Osteocyte (in vitro differentiated cells): ENCODE measurements around the gene RPTOR. TPM values are rescaled to one million over a fixed set of nuclear protein-coding genes. Genes with fewer than 3 reads are reported as not detected.

Source experiments
- DNase-seq: peaks from one replicate; pipeline ENCODE4 v3.0.0; 2021; ENCODE audit warnings: mixed read lengths; ENCODE audit not compliant: unreplicated experiment; ENCODE audit errors: extremely low spot score
- H3K27ac Mint-ChIP-seq: one replicate; pipeline ENCODE4 v1.8.0; 2021; ENCODE audit warnings: mild to moderate bottlenecking, mixed read lengths; ENCODE audit not compliant: unreplicated experiment
- H3K27me3 Mint-ChIP-seq: one replicate; pipeline ENCODE4 v1.8.0; 2021; ENCODE audit warnings: mixed read lengths; ENCODE audit not compliant: unreplicated experiment
- H3K36me3 Mint-ChIP-seq: one replicate; pipeline ENCODE4 v1.8.0; 2021; ENCODE audit warnings: mixed read lengths; ENCODE audit not compliant: unreplicated experiment
- H3K4me1 Mint-ChIP-seq: one replicate; pipeline ENCODE4 v1.8.0; 2021; ENCODE audit warnings: mixed read lengths; ENCODE audit not compliant: unreplicated experiment
- H3K4me3 Mint-ChIP-seq: one replicate; pipeline ENCODE4 v1.8.0; 2021; ENCODE audit warnings: mild to moderate bottlenecking, moderate library complexity, mixed read lengths; ENCODE audit not compliant: unreplicated experiment
- H3K9me3 Mint-ChIP-seq: one replicate; pipeline ENCODE4 v1.8.0; 2021; ENCODE audit warnings: mixed read lengths; ENCODE audit not compliant: unreplicated experiment
- CTCF ChIP-seq: fragments of 200-600 bp; sonication (generic); IDR thresholded peaks from 2 replicates; pipeline ENCODE4 v1.5.0; 2021; ENCODE audit warnings: antibody characterized with exemption, mild to moderate bottlenecking, moderate library complexity
- total RNA-seq: library from RNA; stranded (reverse); gene quantifications from 2 replicates; pipeline ENCODE4 v1.2.1, GENCODE V29; 2021

RPTOR gene
- total RNA-seq, 1 donor from 2014 or later: 36.0 TPM

GRCh38 chr17:80565343-80566053 is 20.9 kb downstream of the RPTOR start:
- Mint-ChIP-seq H3K27ac (peak overlapping the region; percentile 7), H3K9me3 (no peaks in the 10 kb centered on the region), H3K4me3 (no peak overlapping the region), H3K36me3 (no peaks in the 10 kb centered on the region), H3K27me3 (no peaks in the 10 kb centered on the region), H3K4me1 (peaks cover 35% of the 10 kb centered on the region)
- TF ChIP-seq CTCF: no peak
- DNase-seq: no peak

GRCh38 chr17:80566054-80566400 is 21.4 kb downstream of the RPTOR start:
- no peak for DNase-seq
- TF ChIP-seq CTCF: no peak
- no peaks in the 10 kb centered on the region for H3K27me3 Mint-ChIP-seq
- H3K9me3 Mint-ChIP-seq: no peaks in the 10 kb centered on the region
- H3K36me3 Mint-ChIP-seq: no peaks in the 10 kb centered on the region
- H3K27ac Mint-ChIP-seq: peak overlapping the region; percentile 7
- no peak overlapping the region for H3K4me3 Mint-ChIP-seq
- H3K4me1 Mint-ChIP-seq: peaks cover 32% of the 10 kb centered on the region

GRCh38 chr17:80568246-80568645 is 23.6 kb downstream of the RPTOR start:
- no peaks in the 10 kb centered on the region for H3K36me3 Mint-ChIP-seq
- no peak overlapping the region for H3K4me3 Mint-ChIP-seq

GRCh38 chr17:80569924-80570323 is 25.3 kb downstream of the RPTOR start:
- DNase-seq: no peak
- Mint-ChIP-seq H3K27me3 (no peaks in the 10 kb centered on the region), H3K27ac (no peak overlapping the region), H3K9me3 (no peaks in the 10 kb centered on the region), H3K4me1 (peaks cover 17% of the 10 kb centered on the region), H3K36me3 (no peaks in the 10 kb centered on the region), H3K4me3 (no peak overlapping the region)
- TF ChIP-seq CTCF: no peak

More at GRCh38 chr17:80568246-80568645, 23.6 kb downstream of the RPTOR start:
- Mint-ChIP-seq H3K4me1 (peaks cover 22% of the 10 kb centered on the region), H3K27ac (no peak overlapping the region), H3K9me3 (no peaks in the 10 kb centered on the region), H3K27me3 (no peaks in the 10 kb centered on the region)
- no peak for TF ChIP-seq CTCF
- DNase-seq: no peak

- no peaks in the 10 kb centered on the region for H3K9me3 Mint-ChIP-seq
- H3K27ac Mint-ChIP-seq: no peak overlapping the region
- no peaks in the 10 kb centered on the region for H3K36me3 Mint-ChIP-seq
- no peak for TF ChIP-seq CTCF
- DNase-seq: no peak
- no peaks in the 10 kb centered on the region for H3K27me3 Mint-ChIP-seq
- peaks cover 6% of the 10 kb centered on the region for H3K4me1 Mint-ChIP-seq
- no peak overlapping the region for H3K4me3 Mint-ChIP-seq
These were observed 29.1 kb downstream of the RPTOR start for GRCh38 chr17:80573701-80574100.
